GM10266 (cell line): ENCODE results near the gene MRPS14.

Experiments
- DNase-seq: peaks from one replicate; pipeline ENCODE4 v3.0.0; 2012; ENCODE audit errors: extremely low spot score
- CTCF ChIP-seq: IDR thresholded peaks from 2 replicates; pipeline ENCODE4 v1.5.1; 2012; ENCODE audit warnings: mild to moderate bottlenecking, low read depth; ENCODE audit not compliant: control insufficient read depth, insufficient read depth; ENCODE audit errors: missing control alignments

MRPS14 gene

GRCh38 chr1:175023043-175023921, at the start of gene MRPS14:
Gene MRPS14 (minus strand): TSS chr1:175023425. CDS start chr1:175023408, 17 bp downstream.
- DNase-seq: peak; percentile 92
- TF ChIP-seq CTCF: no peak

- DNase-seq: peak; percentile 73
- no peak for TF ChIP-seq CTCF
Observed at GRCh38 chr1:175072099-175072951, 49.1 kb upstream of the MRPS14 start.

- TF ChIP-seq CTCF: no peak
Observed at GRCh38 chr1:175071276-175071943, 48.2 kb upstream of the MRPS14 start.

GRCh38 chr1:175070818-175071217, 47.6 kb upstream of the MRPS14 start:
- no peak for TF ChIP-seq CTCF
- DNase-seq: no peak

More at GRCh38 chr1:175071276-175071943, 48.2 kb upstream of the MRPS14 start:
- DNase-seq: no peak

GRCh38 chr1:175067362-175068106, 44.3 kb upstream of the MRPS14 start, which contains the start of gene TNN:
Gene TNN (plus strand): TSS chr1:175067833. CDS start chr1:175077419, 9,586 bp downstream.
- no peak for TF ChIP-seq CTCF
- no peak for DNase-seq

- TF ChIP-seq CTCF: no peak
- no peak for DNase-seq
Observed at GRCh38 chr1:175062858-175063257, 39.6 kb upstream of the MRPS14 start.
